HG03045 (cell line): ENCODE measurements around the gene TNN.
A peak's percentile ranks its signal among the peaks of the same experiment; 100 is the strongest.
"Not testable (repeated sequence)": the region's sequence is repeated elsewhere in the genome, so short reads cannot be mapped to it uniquely, and the experiment has no call there.

Experiments
- ATAC-seq: cut with Tn5 transposase; IDR thresholded peaks from one replicate; pipeline ENCODE4 v1.9.1; 2021; ENCODE audit warnings: mild to moderate bottlenecking, moderate library complexity; ENCODE audit not compliant: unreplicated experiment

TNN gene

DNA sequence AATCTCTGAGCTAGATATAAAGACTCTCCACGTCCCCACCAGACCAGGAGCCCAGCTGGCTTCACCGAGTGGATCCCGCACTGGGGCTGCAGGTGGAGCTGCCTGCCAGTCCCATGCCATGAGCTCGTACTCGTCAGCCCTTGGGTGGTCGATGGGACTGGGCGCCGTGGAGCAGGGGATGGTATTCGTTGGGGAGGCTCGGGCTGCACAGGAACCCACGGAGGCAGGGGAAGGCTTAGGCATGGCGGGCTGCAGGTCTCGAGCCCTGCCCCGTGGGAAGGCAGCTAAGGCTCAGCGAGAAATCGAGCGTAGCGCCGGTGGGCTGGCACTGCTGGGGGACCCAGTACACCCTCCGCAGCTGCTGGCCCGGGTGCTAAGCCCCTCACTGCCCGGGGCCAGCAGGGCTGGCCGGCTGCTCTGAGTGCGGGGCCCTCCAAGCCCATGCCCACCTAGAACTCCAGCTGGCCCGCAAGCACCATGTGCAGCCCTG, 40.7 kb downstream of the TNN start:
- ATAC-seq = not testable (repeated sequence)

DNA sequence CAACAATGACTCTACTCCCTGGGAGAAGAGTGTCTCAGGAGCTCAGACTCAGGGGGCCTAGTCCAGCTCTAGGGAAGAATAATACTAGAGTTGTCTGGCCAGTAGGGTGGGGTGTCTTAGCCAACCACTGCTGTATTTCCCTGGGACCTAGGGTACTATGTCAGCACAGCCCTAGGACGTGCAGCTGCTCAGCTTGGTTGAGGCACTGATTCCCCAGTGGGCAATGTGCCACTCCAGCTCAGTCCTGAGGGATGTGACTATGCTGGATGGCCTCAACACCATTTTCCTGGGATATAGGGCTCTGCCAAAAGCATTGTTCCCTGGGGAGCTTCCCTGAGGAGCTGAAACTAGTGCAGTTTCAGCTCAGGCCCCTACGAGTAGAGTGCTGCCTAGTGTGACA, 47.4 kb downstream of the TNN start:
- ATAC-seq = no peak

DNA sequence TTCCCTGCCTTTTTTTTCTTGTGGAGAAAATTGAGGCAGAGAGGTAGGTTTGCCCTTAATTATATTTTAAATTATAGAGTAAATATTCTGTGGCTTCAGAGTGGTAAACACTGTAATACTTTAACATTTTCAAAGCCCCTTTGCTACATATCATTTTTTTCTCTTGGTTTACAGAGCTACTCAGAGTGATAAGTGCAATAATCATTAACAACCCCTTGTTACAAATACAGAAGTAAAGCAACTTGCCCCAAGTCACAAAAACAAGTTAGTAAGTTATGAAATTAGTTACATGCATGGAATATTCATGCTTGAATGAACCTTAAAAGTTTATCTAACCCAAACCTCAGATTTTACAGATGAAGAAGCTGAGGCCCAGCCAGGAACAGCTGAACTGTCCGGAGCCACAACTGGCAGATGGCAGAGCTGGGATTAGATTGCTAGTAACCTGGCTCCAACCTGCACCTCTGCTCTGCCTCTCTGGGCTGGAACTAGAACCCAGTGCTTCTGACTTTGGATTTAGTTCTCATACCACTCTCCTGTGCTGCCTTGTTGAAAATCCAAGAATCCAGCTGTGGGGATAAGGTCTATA, 48.7 kb downstream of the TNN start:
- ATAC-seq = no peak

DNA sequence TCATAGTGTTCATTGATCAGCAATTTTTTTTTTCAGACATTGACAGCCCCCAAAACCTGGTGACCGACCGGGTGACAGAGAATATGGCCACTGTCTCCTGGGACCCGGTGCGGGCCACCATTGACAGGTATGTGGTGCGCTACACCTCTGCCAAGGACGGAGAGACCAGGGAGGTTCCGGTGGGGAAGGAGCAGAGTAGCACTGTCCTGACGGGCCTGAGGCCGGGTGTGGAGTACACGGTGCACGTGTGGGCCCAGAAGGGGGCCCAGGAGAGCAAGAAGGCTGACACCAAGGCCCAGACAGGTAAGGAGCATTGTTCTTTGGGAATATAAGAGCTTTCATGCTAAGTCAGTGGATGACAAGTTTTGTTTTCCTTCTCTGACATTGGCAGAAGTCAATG, 49.3 kb downstream of the TNN start:
- ATAC-seq = no peak

- peak; percentile 59 for ATAC-seq
These were observed 51.0 kb downstream of the TNN start for GRCh38 chr1:175118375-175119367.

DNA sequence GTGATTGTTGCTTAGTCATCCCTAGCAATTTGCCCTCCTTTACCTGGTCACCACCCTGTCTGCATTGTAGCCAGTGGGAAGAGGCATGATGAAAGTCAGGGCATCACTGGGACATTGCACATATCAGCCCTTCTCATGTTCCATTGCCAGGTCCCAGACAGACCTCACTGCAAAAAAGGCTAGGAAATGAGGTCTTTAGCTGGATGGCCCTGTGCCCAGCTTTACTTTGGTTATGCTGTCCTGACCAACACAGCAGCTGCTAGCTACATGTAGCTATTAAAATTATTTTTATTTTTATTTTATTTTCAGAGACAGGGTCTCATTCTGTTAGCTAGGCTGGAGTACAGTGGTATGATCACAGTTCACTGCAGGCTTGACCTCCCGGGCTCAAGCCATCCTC, 52.9 kb downstream of the TNN start:
- no peak for ATAC-seq

- no peak for ATAC-seq
These were observed 57.2 kb downstream of the TNN start for GRCh38 chr1:175124861-175125260.

DNA sequence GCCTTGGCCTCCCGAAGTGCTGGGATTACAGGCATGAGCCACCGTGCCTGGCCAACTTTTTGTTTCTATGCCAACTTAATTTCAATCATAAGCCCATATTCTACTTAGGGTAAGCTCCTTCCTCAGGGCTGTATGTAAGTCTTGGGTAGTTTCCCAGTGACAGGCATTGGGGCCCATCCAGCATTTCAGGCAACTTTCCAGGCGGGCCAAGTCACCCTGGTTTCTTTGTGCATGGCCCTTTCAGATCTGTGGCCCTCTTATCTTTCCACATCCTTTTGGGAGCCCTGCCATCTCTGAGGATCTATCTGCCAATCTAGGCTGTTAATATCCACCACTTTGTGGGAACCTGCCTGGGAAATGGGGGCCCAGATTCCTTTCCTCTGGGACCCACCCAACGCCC, 58.7 kb downstream of the TNN start:
- ATAC-seq = no peak

GRCh38 chr1:175127565-175127964, 59.9 kb downstream of the TNN start:
- ATAC-seq = no peak

DNA sequence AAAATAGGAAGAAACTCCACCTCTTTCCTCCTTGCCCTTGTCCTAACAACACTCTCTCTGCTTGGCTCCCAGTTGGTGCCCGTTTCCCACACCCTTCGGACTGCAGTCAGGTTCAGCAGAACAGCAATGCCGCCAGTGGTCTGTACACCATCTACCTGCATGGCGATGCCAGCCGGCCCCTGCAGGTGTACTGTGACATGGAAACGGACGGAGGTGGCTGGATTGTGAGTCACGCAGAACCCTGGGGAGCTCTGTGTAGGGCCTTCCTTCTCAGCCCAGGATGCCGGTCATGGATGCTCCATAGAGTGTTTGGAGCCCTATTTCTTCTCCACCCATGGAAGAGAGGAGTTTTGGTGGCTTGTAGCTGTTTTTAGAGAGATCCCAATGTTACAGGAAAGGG, 60.9 kb downstream of the TNN start:
- ATAC-seq = no peak

DNA sequence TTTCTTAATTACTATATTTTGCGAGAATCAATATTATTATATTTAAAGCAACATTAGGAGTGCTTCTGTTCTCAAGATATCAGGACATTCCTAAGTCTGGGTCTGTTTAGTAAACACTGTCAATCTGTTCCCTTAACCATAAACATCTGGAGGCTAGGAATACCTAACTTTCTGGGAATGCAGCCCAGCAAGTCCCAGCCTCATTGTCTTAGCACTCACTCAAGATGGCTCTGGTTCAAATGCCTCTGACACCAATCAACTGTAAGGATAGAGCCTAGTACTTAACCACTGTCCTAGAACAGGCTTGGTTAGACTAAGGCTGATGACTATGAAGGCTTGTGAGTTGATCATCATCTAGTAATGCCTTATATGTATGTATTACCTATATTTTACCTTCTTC, 61.5 kb downstream of the TNN start:
- ATAC-seq = no peak

- no peak for ATAC-seq
These were observed 62.0 kb downstream of the TNN start for GRCh38 chr1:175129644-175129996.

- no peak for ATAC-seq
These were observed 62.5 kb downstream of the TNN start for GRCh38 chr1:175129997-175130648.

- no peak for ATAC-seq
These were observed 63.0 kb downstream of the TNN start for GRCh38 chr1:175130649-175131045.

DNA sequence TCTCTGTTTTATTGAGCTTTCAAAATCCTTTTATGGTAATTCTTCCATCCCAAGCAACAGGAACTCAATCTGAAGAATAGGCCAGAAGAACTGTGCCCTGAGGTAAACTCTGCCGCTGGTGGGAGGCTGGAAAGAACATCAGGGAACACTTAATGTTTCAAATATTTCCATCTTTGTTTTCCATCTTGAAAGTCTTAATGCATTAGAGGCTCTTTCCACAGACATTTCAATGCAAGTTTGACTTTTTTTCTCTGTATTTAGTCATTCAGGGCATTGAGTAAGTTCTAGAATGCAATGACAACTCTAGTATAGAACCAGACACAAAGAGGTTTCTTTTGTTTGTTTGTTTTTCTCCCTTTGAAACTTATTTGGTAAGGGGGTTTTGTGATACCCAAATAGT, 63.5 kb downstream of the TNN start:
- no peak for ATAC-seq

- ATAC-seq = no peak
These were observed 64.8 kb downstream of the TNN start for GRCh38 chr1:175132436-175132835.

DNA sequence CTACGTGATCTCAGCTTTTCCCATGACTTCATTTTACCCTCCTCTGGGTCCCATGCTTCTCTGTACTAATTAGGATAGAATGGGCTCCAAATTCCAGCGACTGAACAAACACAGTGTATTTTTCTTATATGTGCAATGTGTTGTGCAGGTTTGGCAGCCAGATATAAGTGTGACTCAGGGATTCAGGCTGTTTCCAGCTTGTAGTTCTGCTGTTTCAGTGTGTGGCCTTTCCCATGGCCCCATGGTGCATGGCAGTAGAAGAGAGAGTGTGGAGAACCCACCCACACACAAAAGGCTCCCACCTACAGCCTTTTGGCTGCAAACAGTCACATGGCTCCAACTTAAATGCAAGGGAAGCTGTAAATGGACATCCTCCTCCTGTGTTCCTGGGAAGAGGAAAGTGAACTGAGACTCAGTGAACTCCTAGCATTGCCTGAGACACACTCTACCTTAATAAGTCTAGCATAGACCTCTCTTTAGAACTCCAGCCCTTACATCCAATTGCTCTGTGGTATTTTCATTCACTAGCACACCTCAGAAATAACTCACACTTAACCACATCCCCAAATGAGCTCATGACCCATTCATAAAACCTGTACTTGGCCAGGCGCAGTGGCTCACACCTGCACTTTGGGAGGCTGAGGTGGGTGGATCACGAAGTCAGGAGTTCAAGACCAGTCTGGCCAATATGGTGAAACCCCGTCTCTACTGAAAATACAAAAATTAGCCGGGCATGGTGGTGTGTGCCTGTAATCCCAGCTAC, 66.2 kb downstream of the TNN start:
- ATAC-seq = no peak

- no peak for ATAC-seq
These were observed 66.9 kb downstream of the TNN start for GRCh38 chr1:175134500-175134899.

DNA sequence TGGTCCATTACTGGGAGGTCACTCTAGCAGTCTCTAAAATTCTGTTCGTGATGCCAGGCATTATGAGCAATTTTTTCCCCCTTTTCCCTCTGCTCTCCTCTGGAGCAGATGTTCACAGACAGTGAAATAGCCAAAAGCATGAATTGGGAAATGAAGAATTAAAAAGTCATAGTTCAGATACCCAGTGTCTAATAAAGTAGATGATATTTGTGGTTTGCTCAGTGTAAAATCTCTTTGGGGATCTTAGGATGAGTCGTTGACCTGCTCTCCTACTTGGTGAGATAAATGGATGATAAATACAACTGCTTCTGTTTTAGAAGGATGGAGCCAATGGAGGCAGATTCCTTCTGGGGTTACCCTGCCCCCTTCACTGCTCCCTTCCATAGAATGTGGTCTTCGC, 68.6 kb downstream of the TNN start:
- ATAC-seq = no peak

DNA sequence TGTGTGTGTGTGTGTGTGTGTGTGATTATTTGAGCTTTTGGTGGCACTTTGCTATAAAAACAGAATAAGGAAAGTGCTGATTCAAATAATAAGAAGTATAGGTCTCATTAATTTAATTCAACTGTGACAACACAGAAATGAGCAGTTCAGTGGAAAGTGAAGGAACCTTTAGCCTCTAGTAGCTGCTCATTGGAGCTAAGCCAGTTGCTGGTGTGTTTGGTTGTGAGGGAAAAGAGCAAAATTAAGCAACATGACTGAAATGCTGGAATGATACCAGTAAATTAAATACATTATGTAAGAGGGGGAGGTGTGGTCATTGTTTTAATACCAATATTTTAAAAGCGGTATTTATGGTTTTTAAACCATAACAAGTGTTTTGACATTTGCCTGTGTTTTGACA, 69.7 kb downstream of the TNN start:
- ATAC-seq = no peak

DNA sequence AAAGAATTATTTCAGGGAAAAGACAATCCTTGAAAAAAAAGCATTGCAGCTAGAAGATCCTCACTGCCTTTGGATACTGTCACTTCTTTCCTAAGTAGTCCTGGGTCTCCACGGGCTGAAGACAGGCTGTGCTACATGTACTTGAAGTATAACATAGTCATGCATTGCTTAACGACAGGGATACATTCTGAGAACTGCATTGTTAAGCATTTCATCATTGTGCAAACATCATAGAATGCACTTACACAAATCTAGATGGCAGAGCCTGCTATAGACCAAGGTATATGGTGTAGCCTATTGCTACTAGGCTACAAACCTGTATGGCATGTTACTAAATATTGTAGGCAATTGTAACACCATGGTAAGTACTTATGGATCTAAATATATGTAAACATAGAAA, 70.9 kb downstream of the TNN start:
- ATAC-seq = no peak
